Measurements from ENCODE around the gene ZNF276.
"Not testable (repeated sequence)": the region's sequence is repeated elsewhere in the genome, so short reads cannot be mapped to it uniquely, and the experiment has no call there.

ZNF276 gene

DNA sequence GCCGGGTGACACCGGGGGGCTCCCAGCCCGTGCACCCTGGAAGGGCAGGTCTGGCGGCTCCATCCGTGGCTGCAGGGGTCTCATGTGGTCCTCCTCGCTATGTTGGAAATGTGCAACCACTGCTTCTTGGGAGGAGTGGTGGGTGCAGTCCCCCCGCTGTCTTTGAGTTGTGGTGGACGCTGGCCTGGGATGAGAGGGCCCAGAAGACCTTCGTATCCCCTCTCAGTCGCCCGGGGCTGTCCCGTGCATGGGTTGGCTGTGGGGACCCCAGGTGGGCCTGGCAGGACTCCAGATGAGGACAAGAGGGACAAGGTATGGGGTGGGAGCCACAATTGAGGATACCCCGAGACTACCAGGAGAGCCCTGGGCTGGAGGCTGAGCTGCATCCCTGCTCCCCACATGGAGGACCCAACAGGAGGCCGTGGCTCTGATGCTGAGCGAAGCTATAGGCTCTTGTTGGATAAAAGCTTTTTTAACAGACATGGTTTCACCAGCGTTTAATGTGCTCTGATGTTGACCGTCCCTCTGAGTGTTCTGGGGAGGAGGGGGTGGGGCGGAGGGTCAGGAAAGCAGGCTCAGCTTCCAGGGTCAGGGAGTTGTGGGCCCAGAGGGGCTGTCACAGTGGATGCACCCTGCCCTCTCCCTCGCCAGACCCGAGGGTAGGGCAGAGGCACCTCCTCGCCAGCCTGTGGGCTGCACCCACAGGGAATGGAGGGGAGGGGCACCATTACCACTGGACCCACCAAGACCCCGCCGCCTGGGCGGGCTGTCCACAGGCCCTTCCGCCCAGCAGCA is 25.3 kb upstream of the ZNF276 start:
- DNase-seq = no peak

DNA sequence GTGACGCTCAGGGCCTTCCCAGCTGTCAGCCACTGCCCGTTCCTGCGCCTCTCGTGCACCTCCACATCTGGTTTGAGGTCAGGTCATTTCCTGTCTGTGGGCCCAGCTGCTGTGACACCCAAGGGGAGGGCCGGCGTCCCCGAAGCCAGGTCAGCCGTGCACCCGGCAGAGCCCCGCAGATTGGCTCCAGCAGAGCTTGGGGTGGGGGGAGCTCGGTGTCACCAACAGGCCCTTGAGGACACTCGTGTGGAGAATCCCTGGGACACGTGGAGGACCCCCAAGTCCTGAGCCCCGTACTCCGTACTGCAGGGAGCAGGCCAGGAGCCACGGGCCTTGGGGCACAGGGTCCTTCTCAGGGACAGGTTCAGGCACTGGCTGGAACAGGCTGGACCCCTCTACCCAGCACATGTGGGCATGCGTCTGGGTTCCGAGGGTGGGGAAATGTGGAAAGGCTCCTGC is 24.6 kb upstream of the ZNF276 start:
- no peak for DNase-seq

DNA sequence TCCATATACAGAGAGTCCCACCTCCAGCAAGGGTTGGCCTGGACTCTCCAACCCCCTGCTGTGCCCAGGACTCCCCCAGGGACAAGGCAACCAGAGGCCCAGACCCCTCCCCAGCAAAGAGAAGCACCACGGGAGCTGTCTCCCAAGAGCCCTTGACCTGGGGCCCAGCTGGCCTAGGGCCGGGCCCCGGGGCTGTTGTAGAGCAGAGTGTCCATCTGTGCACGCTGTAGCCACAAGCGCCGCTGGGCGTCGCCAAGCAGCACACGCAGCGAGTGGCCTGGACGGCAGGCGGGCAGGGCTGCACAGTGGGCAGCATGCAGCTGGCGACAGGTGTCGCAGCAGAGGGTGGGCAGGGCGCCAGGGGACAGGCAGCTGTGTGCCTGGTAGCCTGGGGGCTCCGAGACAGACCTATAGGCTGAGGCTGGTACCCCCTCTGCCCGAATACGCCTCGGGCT is 24.1 kb upstream of the ZNF276 start:
- DNase-seq = no peak

DNA sequence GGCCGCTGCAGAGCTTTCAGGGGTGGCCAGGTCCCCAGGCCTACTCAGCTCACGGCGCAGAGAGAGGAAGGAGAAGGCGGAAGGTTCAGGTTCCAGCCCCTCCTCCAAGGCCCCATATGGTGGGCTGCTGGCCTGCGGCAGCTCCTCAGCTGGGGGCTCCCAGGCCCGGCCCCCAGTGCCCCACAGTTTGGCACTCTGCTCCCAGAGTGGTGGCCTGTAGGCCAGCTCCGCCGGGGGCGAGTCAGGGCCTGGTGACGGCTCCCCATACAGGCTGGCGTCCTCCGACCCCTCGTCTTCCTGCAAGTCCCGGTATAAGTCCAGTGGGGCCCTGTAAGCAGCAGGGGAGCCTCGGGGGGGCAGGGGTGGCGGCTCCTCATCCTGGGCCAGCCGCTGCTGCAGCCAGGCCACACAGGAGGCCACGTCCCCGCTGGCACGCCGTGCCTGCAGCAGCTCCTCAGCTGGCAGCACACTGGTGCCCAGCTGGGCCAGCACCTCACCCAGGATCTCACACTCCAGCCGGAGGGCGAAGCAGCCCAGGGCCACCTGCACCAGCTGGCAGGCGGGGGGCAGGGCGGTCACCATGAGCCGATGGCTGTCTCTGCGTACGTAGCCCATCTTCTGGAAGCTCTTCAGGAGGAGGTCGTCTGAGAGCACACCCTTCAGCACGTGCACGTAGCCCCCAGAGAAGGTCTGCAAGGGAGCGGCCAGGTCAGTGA is 23.6 kb upstream of the ZNF276 start:
- DNase-seq = no peak

DNA sequence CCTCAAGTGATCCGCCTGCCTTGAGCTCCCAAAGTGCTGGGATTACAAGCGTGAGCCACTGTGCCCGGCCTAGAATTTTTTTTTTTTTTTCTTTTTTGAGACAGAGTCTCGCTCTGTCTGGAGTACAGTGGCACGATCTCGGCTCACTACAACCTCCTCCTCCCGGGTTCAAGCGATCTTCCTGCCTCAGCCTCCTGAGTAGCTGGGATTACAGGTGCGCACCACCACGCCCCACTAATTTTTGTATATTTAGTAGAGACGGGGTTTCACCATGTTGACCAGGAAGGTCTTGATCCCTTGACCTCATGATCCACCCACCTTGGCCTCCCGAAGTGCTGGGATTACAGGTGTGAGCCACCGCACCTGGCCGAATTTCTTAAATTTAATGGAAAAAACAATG is 22.6 kb upstream of the ZNF276 start:
- not testable (repeated sequence) for DNase-seq

DNA sequence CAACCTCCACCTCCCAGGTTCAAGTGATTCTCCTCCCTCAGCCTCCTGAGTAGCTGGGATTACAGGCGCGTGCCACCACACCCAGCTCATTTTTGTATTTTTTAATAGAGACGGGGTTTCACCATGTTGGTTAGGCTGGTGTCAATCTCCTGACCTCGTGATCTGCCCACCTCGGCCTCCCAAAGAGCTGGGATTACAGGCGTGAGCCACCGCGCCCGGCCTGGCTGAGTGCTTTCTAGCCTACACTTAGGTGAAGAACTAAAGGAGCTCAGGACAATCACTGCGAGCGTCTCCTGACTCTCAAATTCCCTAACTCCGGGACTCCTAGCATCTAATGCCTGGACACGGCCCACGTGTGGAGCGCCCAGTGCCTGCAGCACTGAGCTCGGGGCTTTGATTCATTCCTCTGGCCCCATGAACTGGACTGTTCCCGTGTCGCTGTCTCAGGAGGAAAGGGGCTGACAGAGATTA is 21.7 kb upstream of the ZNF276 start:
- DNase-seq = not testable (repeated sequence)

DNA sequence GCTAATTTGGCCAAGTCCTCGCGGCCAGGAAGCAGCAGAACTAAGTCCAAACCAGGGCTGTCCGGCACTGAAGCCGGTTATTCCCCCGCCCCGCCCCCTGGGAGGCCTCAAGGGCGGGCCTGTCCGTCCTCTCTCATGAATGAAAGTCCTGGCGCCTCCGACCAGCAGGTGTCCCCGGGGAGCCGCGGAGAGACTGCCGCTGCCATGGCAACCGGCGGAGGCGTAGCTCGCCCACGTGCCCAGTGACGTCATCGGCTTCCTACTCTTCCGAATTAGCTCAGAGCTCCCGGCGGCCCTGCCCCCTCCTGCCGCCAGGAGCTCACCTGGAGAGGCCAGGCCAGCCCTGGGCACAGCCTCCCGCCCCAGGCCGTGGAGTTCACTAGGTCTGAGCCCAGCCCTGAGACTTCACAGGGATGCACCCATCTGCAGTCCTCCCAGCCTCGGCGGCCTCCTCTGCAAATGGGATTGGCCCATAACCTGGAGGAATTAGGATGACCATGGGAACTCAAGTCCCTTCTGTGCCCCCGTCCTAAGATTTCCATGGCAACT is 21.2 kb upstream of the ZNF276 start:
- peak; percentile 94 for DNase-seq

DNA sequence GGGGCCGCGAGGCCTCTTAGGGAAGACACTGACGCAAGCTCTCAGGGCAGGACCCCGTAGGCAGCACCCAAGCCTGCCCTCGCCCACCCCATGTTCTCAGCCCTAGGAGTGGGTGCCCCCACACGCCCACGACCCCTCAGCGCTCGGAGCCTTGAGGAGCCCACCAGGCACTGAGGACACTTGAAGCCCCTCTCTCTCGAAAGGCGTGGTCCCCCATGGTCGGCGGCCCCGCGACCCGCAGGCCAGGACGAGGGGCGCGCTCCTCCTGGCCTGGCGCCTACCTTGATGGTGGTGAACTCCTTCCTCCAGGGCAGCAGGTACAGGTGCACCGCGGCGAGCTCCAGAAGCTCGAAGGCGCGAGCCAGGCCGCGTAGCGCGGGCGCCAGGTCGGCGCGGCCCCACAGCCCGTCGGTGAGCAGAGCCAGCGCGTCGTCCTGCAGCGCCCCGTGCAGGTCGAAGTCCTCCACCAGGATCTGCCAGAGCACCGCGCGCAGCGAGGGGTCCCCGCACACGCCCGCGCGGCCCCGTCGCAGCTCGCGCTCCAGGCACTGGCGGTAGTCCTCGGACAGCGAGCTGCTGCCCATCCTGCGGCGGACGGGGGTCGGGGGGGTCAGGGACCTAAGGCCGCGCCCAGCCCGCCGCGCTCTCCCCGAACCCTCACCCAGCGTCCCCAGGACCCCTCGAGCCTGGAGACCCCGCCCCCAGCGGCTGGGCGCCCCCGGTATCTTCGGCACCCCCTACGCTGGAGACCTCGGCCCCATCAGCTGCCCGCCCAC is 20.5 kb upstream of the ZNF276 start:
- peak; percentile 70 for DNase-seq

DNA sequence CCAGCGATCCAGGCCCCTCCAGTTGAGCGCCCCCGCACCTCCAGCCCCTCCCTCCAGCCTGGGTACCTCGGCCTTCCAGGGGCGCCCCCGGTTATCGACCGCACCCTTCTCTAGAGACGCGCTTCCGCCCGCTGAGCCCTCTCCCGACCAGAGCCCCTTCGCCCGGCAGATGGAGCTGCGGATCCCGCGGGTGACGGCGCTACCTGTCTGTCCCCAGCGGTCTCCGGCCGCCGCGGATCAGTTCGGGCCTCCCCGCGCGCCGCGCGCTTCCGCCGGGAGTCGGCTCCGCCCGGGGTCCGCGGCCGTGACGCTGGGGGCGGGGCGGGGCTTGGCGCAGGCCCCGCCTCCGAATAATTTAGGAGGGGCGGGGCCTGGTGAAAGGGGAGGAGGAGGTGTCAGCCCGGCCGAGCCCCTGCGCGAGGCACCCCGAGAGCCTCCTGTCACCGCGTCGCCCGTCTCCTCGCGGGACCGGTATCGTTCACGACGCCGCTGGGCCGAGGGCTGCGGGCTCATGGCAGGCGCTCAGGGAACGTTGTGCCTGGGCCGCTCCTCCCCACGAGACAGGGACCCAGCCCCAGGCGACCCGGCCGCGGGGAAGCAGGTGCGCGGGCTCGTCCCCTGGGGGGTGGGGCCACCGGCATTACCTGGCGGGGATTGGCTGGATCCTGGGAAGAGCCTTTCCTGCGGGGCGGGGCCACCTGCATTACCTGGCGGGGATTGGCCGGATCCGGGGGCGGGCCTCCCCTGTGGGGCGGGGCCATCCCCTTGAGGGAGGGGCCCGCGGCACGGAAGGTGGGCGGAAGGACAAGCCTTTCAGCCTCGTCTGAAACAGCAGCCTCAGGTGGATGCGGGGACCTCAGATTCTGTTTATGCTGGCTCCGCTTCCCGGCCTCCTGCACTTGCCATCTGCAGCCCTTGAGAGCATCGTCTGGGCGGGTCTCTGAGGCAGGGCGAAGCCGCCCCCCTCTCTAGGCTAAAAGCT is 19.6 kb upstream of the ZNF276 start, which contains the start of gene SPATA2L:
Gene SPATA2L, minus strand, starts transcription at position 281 of the 982 bp plus-strand sequence. CDS start 473 bp downstream, outside the sequence.
- peak; percentile 99 for DNase-seq

DNA sequence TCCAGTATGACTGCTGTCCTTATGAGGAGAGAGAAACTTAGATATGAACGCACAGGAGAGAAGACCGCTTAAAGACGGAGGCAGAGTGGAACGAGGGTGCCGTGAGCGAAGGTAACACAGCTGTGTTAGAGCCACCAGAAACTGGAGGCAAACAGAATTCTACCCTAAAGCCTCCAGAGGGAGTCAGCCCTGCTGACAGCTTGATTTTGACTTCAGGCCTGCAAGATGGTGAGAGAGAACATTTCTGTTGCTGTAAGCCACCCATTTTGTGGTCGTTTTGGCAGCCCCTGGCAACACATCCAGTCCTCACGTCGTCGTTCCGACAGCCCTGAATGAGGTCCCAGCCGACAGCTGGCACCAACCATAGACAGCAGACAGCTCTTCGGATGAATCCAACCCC is 17.1 kb upstream of the ZNF276 start:
- no peak for DNase-seq

DNA sequence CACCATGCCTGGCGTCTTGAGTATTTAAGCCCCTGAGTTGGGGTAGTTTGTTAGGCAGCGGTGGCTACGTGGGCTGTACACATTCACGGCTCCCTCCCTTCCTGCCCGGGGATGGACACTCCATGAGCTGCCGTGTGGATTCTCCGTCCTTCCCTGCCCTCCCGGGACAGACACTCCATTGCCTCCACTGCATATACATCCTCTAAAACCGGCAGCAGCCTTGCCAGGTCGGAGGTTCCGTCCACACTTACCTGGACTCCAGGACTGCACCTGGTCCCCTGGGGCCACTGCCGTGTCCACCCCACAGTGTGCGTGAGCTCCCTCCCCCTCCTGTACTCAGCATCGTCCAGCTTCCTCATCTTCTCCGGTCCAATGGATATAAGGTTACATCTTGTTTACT is 16.3 kb upstream of the ZNF276 start:
- no peak for DNase-seq

DNA sequence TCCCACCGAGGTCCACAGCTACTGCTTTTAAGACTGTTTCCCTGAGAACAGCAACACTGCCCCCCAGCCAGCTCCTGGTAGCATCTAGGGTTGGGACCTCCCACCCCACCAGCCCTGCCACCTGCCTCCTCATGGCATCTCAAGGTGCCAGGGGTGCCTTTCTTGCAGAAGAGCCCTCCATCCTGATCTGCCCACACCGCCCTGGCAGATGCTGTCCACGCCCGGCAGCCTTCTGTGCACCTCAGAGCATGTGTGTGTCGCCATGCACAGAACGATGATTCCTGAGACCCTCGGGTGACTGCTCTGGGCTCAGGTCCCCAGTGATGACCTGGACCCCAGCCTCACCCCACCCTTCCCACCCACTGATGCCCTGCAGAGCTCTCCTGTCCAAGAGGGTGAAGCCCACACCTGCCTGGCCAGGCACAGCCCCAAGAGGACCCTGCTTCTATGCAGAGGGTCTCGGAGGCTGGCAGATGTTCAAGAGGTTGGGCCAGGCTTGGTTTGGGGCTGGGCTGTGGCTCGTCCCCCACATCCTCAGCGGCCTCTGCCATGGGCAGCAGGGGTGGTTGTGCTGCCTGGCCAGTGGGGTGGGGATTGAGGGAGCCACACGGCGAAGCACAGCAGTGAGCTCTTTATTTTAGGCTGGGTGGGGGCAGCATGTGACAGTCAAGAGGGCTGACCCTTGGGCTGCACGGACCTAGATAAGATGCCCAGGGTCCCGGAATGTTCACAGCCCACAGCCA is 14.6 kb upstream of the ZNF276 start:
- no peak for DNase-seq

DNA sequence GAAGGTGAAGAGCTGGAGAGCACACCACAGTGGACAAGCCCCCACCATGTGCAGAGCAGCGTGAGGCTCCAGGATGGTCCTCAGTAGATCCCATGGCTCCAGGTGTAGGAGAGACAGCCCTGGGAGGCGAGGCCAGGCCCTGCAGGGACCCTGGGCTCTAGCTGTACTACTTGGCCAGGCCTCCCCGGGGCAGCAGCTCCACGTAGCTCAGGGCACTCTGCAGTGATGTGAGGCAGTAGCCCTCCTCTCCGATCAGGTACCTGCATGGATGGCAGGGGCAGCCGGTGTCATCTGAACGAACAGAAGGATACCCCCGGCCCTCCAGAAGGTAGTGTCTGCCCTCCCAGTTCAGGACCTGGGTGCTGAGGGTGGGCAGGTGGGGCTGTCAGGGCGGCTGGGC is 13.6 kb upstream of the ZNF276 start:
- no peak for DNase-seq

DNA sequence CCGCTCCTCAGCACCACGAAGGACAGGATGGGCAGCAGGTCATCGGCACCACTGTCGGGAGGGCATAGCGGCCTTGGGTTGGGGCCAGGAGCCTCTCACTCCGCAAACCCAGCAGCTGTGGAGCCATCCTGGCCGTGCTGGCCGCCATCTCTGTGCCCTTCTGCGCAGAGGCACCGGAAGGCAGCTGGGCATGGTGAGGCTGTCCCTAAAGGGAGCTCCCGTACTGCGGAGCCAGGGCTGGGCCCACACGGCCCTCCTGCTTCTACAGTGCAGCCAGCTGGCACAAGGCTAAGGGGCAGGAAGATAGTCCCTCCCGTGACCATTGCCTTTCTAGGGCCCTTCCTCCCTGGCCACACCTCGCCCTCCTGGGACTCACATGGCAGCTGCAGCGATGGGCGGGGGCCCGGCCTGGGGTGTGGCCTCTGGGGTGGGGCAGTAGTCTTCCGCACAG is 12.8 kb upstream of the ZNF276 start:
- DNase-seq = no peak

DNA sequence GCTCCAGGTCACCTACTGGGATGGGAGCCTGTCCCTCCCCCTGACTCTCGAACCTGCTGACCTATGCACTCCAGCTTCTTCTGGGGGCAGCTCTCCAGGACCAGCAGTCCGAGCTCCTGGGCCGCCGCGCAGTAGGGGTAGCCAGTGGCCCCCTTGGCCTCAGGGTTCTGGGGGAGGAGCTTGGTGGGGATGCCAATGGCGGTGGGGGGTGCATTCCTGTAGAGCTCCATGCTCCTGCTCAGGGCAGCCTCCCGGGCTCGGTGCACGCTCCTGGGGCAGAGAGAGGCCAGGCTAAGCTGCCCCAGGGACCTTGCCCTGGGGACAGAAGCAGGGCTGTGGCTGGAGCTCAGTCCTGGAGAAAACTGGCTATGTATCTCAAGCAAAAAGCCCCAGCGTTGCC is 12.2 kb upstream of the ZNF276 start:
- DNase-seq = no peak

DNA sequence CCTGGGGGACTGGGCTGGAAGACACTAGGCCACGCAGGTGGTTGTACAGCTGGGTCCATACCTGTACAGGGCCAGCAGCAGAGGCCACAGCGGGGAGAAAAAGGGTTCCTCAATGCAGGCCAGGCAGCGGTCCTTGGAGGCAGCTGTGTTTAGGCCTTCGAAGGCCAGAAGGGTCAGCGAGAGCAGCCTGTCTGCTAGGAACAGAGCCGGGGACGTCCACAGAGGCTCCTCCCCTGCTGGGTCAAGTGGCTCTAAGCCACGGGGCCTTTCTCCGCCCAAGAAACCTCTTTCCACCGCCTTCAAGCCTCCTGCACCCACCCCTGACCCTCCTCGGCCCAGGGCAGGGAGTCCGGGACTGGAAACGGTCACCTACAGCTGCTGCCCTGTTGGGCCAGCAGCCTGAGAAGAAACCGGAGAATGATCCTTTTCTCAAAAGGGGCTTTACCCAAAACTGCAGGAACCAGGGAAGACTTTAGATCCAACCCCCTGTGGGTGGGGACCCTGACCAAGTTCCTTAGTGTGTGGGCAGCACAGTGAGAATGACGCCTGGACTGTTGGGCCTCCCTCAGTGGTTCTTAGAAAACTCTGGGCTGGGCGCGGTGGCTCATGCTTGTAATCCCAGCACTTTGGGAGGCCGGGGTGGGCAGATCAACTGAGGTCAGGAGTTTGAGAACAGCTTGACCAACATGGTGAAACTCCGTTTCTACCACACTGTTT is 11.5 kb upstream of the ZNF276 start:
- no peak for DNase-seq

DNA sequence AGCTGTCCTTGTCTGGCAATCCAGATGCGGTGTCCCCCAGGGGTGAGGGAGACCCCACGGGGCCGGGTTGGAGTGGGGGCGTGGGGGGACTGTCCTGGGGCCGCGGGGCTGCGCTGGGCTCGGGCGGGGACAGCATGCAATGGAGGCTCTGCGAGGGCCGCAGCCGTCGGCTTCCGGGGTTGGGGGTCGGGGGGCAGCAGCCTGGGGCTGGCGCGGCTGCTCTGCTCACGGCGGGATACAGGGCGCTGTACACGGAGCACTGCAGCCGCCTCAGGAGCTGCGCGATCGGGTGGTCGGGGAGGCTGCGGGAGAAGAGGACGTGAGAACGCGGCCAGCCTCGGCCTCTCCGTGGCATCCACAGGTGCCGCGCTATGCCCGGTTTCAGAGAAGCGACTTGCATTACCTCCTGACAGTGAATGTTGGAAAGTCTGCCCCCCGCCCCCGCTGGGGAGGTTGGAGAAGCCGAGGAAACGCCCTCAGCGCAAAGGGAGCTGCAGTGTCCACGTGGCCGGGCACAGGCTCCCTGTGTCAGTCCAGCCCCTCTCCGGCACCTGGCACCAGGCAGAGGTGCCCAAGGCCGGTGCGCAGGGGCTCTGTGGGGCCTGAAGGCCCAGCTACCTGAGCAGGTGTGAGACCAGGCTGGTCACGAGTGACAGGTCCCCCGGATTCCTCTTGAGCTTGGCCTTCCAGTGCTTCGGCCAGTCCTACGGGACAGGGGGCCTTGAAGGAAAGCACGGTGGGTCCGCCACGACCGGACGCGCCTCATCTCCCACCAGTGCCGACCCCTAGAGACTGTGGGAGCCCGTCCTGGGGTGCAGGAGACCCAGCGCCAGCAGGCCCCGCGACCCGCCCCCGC is 10.4 kb upstream of the ZNF276 start:
- DNase-seq = no peak

DNA sequence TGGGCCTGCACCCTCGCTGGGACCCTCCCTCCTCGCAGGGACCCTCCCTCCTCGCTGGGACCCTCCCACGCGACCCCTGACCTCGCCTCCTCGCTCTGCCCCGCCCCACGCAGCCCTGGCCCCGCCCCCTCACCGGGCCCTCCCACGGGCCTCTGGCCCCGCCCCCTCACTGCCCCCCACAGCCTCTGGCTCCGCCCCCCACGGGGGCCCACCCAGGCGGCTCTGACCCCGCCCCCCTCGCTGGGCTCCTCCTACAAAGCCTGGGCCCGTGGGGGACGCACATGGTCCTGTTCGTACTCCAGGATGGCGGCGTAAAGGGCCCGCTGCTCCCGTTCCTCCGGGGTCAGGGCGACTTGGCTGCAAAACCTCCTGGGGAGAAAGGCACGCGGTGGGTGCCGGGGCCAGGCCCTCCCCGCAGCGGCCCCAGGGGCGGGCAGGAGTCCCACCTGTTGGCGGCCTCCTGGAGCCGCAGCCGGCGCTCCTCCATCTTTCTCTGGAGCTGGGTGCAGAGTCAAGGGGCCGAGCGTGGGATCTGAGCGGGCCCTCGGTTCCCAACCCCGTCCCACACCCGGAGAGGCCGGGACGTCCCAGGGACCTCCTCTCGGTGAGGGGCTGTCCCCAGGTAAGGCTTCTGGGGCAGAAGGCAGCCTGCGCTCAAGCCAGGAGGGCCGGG is 9.6 kb upstream of the ZNF276 start:
- peak; percentile 80 for DNase-seq

Measured in activated T-cell treated with anti-CD3 and anti-CD28 coated beads, Interleukin-2, amount 50 U/mL, for 1 hour (primary cell).